Measurements from ENCODE around the gene AVPR1B.
A peak's percentile ranks its signal among the peaks of the same experiment; 100 is the strongest.

The AVPR1B gene

DNA sequence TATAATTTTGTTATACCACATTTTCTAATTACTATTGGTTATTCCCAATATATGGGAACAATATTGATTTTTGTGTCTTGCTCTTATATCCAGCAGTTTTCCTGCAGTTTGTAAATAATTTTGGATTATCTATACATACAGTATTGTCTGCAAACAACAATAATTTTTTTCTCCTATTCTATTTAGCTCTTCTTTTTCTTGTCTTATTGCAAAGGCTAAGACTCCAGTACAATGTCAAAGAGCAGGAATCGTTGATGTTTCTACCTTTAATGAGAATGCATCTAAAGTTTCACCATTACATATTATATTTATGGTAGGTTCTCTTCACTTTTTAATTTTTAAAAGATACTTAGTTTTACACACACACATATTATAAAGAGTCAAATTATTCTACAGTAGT, 4.1 kb upstream of the AVPR1B start:
- H3K27ac ChIP-seq (ENCODE audit: poor library complexity, severe bottlenecking) = no peak overlapping the region
- H3K9me3 ChIP-seq (ENCODE audit: severe bottlenecking) = peaks cover 11% of the 10 kb centered on the region

DNA sequence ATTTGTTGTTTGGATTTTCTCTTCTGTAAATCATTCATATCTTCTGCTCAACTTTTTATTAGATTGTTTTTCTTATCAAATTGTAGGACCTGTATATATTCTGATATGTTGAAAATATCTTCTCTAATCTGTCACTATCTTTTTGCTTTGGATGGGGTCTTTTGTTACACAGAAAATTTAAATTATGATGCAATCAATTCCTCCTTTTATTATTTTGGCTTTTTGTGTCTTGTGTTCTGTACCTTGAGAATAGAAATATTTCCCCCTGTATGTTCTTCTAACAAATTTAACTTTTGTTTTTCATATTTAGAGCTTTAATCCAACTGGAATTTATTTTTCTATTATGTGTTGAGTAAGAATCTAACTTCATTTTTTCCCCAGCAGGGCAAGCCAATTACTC, 3.2 kb upstream of the AVPR1B start:
- Histone ChIP-seq H3K27me3 (ENCODE audit: insufficient read depth, poor library complexity, severe bottlenecking) (peaks cover 12% of the 10 kb centered on the region), H3K4me1 (ENCODE audit: insufficient read depth, poor library complexity, severe bottlenecking) (no peaks in the 10 kb centered on the region), H3K9me3 (ENCODE audit: severe bottlenecking) (peaks cover 11% of the 10 kb centered on the region), H3K36me3 (ENCODE audit: low read depth) (no peaks in the 10 kb centered on the region), H3K27ac (ENCODE audit: poor library complexity, severe bottlenecking) (no peak overlapping the region), H3K4me3 (ENCODE audit: severe bottlenecking) (no peak overlapping the region)
- DNase-seq (ENCODE audit: low spot score) (no peak), ATAC-seq (ENCODE audit: low read depth) (no peak)
- TF ChIP-seq, protein P1, sequence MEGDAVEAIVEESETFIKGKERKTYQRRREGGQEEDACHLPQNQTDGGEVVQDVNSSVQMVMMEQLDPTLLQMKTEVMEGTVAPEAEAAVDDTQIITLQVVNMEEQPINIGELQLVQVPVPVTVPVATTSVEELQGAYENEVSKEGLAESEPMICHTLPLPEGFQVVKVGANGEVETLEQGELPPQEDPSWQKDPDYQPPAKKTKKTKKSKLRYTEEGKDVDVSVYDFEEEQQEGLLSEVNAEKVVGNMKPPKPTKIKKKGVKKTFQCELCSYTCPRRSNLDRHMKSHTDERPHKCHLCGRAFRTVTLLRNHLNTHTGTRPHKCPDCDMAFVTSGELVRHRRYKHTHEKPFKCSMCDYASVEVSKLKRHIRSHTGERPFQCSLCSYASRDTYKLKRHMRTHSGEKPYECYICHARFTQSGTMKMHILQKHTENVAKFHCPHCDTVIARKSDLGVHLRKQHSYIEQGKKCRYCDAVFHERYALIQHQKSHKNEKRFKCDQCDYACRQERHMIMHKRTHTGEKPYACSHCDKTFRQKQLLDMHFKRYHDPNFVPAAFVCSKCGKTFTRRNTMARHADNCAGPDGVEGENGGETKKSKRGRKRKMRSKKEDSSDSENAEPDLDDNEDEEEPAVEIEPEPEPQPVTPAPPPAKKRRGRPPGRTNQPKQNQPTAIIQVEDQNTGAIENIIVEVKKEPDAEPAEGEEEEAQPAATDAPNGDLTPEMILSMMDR (IDR thresholded peaks at IDR 0.05; ENCODE audit: poor library complexity, severe bottlenecking) = no peak

More for the DNA sequence above, 4.1 kb upstream of the AVPR1B start:
- H3K4me1 ChIP-seq (ENCODE audit: insufficient read depth, poor library complexity, severe bottlenecking) = no peaks in the 10 kb centered on the region
- ATAC-seq (ENCODE audit: low read depth) = no peak
- DNase-seq (ENCODE audit: low spot score) = no peak
- H3K27me3 ChIP-seq (ENCODE audit: insufficient read depth, poor library complexity, severe bottlenecking) = peaks cover 12% of the 10 kb centered on the region
- H3K4me3 ChIP-seq (ENCODE audit: severe bottlenecking) = no peak overlapping the region
- no peaks in the 10 kb centered on the region for H3K36me3 ChIP-seq (ENCODE audit: low read depth)
- TF ChIP-seq, protein P1 (IDR thresholded peaks at IDR 0.05; ENCODE audit: poor library complexity, severe bottlenecking) = no peak

DNA sequence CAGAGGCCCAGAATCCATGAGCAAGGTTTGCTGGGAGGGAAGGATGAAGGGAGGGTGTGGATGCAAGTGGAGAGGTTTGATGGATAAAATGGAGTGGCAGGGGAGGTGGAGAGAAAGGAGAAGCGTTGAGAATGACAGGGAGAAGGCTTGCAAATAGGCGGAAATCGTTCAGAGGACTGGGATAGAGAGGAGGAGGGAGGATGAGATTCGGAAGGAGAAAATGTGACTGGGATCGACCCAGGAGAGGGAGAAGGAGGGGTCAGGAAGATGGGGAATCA, 376 bp downstream of the AVPR1B start:
- Histone ChIP-seq H3K4me1 (ENCODE audit: insufficient read depth, poor library complexity, severe bottlenecking) (no peaks in the 10 kb centered on the region), H3K9me3 (ENCODE audit: severe bottlenecking) (peaks cover 11% of the 10 kb centered on the region), H3K4me3 (ENCODE audit: severe bottlenecking) (no peak overlapping the region), H3K27ac (ENCODE audit: poor library complexity, severe bottlenecking) (no peak overlapping the region), H3K27me3 (ENCODE audit: insufficient read depth, poor library complexity, severe bottlenecking) (peaks cover 12% of the 10 kb centered on the region), H3K36me3 (ENCODE audit: low read depth) (no peaks in the 10 kb centered on the region)
- DNase-seq (ENCODE audit: low spot score) (no peak), ATAC-seq (ENCODE audit: low read depth) (peak; percentile 20; the same call in 1 of the 3 replicates)
- TF ChIP-seq, protein P1 (IDR thresholded peaks at IDR 0.05; ENCODE audit: poor library complexity, severe bottlenecking) = no peak

DNA sequence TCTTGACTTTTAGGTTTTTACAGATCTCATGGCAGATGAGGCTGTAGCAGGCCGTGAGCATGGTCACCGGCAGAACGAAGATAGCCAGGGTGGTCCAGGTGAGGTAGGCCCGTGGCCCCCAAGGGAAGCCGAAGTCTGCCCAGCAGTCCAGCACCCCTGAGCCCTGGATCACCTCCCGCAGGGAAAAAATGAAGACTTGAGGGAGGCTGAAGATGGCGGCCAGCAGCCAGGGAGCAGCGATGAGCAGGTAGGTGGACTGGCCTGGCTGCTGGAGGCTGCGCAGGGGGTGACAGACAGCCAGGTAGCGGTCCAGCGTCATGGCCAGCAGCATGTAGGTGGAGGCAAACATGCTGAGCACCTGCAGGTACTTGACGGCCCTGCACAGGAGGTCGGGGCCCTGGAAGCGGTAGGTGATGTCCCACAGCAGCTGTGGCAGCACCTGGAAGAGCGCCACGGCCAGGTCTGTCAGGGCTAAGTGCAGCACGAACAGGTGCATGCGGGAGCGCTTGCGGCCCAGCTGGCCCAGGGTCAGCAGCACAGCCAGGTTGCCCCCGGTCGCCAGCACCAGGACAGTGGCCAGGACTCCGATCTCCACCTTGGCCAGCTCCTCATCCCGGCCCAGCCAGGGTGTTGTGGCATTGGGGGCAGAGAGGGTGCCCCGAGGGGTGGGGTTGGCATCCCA, 856 bp downstream of the AVPR1B start:
- ATAC-seq (ENCODE audit: low read depth) (no peak), DNase-seq (ENCODE audit: low spot score) (no peak)
- Histone ChIP-seq H3K27ac (ENCODE audit: poor library complexity, severe bottlenecking) (no peak overlapping the region), H3K36me3 (ENCODE audit: low read depth) (no peaks in the 10 kb centered on the region), H3K4me3 (ENCODE audit: severe bottlenecking) (no peak overlapping the region), H3K4me1 (ENCODE audit: insufficient read depth, poor library complexity, severe bottlenecking) (no peaks in the 10 kb centered on the region), H3K9me3 (ENCODE audit: severe bottlenecking) (peaks cover 7% of the 10 kb centered on the region), H3K27me3 (ENCODE audit: insufficient read depth, poor library complexity, severe bottlenecking) (peaks cover 12% of the 10 kb centered on the region)
- TF ChIP-seq, protein P1 (IDR thresholded peaks at IDR 0.05; ENCODE audit: poor library complexity, severe bottlenecking) = no peak

DNA sequence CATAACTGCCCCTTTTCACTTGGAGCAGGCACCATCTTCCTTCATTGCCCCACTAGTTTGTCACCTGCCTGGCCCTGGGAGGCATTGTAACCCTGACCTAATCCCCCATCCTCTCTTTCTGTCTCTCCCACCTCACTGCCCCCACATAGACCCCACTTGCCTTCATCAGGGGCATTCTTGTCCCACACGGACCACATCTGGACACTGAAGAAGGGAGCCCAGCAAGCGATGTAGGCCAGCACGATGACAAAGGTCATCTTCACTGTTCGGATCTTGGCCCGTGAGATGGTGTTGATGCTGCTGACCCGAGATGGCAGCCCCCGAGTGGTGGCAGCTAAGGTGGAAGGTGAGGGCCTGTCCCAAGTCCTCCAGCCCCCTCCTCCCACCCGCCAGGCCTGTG, 1.4 kb downstream of the AVPR1B start:
- peaks cover 2% of the 10 kb centered on the region for H3K9me3 ChIP-seq (ENCODE audit: severe bottlenecking)
- H3K36me3 ChIP-seq (ENCODE audit: low read depth) = no peaks in the 10 kb centered on the region
- no peak overlapping the region for H3K27ac ChIP-seq (ENCODE audit: poor library complexity, severe bottlenecking)
- no peak for ATAC-seq (ENCODE audit: low read depth)
- DNase-seq (ENCODE audit: low spot score) = no peak
- no peaks in the 10 kb centered on the region for H3K4me1 ChIP-seq (ENCODE audit: insufficient read depth, poor library complexity, severe bottlenecking)
- peaks cover 12% of the 10 kb centered on the region for H3K27me3 ChIP-seq (ENCODE audit: insufficient read depth, poor library complexity, severe bottlenecking)
- no peak overlapping the region for H3K4me3 ChIP-seq (ENCODE audit: severe bottlenecking)
- TF ChIP-seq, protein P1 (IDR thresholded peaks at IDR 0.05; ENCODE audit: poor library complexity, severe bottlenecking) = no peak

All from RWPE2 (cell line).